Astrocyte (in vitro differentiated cells and primary cell): ENCODE data around the gene ACSM6. TPM values are rescaled to one million over a fixed set of nuclear protein-coding genes. Genes with fewer than 3 reads are reported as not detected.
"Not testable (repeated sequence)": the region's sequence is repeated elsewhere in the genome, so short reads cannot be mapped to it uniquely, and the experiment has no call there.

Experiments used
- DNase-seq: peaks from one replicate; pipeline ENCODE4 v3.0.0-alpha.2; 2010; ENCODE audit warnings: low read depth
- FAIRE-seq: peaks from 2 replicates; lab custom pipeline; 2011; peaks lifted over from hg19 to GRCh38; lab: Jason Lieb, UNC
- H2AFZ ChIP-seq: 2 replicates; pipeline ENCODE4 v1.6.0; 2012; ENCODE audit warnings: low read depth, low read length, inconsistent platforms
- H3K27ac ChIP-seq: 2 replicates; pipeline ENCODE4 v1.5.1; 2011; ENCODE audit warnings: low read depth, low read length, inconsistent platforms
- H3K27me3 ChIP-seq: 2 replicates; pipeline ENCODE4 v1.6.0; 2011; ENCODE audit warnings: low read length, inconsistent platforms; ENCODE audit not compliant: insufficient read depth
- H3K36me3 ChIP-seq: 2 replicates; pipeline ENCODE4 v1.5.1; 2011; ENCODE audit warnings: low read length, inconsistent platforms; ENCODE audit not compliant: insufficient read depth
- H3K4me1 ChIP-seq: 2 replicates; pipeline ENCODE4 v1.5.1; 2011; ENCODE audit warnings: low read length, inconsistent platforms; ENCODE audit not compliant: insufficient read depth
- H3K4me2 ChIP-seq: 2 replicates; pipeline ENCODE4 v1.6.0; 2012; ENCODE audit warnings: low read length, inconsistent platforms
- H3K4me3 ChIP-seq: 2 replicates; pipeline ENCODE4 v1.5.1; 2011; ENCODE audit warnings: low read depth, mild to moderate bottlenecking, low read length, inconsistent platforms; ENCODE audit not compliant: insufficient read depth
- H3K79me2 ChIP-seq: 2 replicates; pipeline ENCODE4 v1.6.0; 2012; ENCODE audit warnings: mild to moderate bottlenecking, low read length, inconsistent platforms; ENCODE audit not compliant: insufficient read depth
- H3K9ac ChIP-seq: 2 replicates; pipeline ENCODE4 v1.6.0; 2012; ENCODE audit warnings: mild to moderate bottlenecking, low read length, inconsistent platforms
- H3K9me3 ChIP-seq: 2 replicates; pipeline ENCODE4 v1.5.1; 2012; ENCODE audit warnings: low read depth, mild to moderate bottlenecking, low read length, inconsistent platforms; ENCODE audit not compliant: insufficient read depth
- H4K20me1 ChIP-seq: 2 replicates; pipeline ENCODE4 v1.6.0; 2012; ENCODE audit warnings: low read length, inconsistent platforms; ENCODE audit not compliant: insufficient read depth
- H3K27ac Mint-ChIP-seq: one replicate; pipeline ENCODE4 v1.8.0; 2021; ENCODE audit warnings: mild to moderate bottlenecking, mixed read lengths; ENCODE audit not compliant: unreplicated experiment
- H3K27me3 Mint-ChIP-seq: one replicate; pipeline ENCODE4 v1.8.0; 2021; ENCODE audit warnings: low read depth, mixed read lengths; ENCODE audit not compliant: unreplicated experiment
- H3K36me3 Mint-ChIP-seq: one replicate; pipeline ENCODE4 v1.8.0; 2021; ENCODE audit warnings: low read depth, mixed read lengths; ENCODE audit not compliant: unreplicated experiment
- H3K4me1 Mint-ChIP-seq: one replicate; pipeline ENCODE4 v1.8.0; 2021; ENCODE audit warnings: low read depth, mixed read lengths; ENCODE audit not compliant: unreplicated experiment
- H3K4me3 Mint-ChIP-seq: one replicate; pipeline ENCODE4 v1.8.0; 2021; ENCODE audit warnings: mild to moderate bottlenecking, moderate library complexity, mixed read lengths; ENCODE audit not compliant: unreplicated experiment
- H3K9me3 Mint-ChIP-seq: one replicate; pipeline ENCODE4 v1.8.0; 2021; ENCODE audit warnings: mild to moderate bottlenecking, mixed read lengths; ENCODE audit not compliant: unreplicated experiment
- CTCF ChIP-seq: IDR thresholded peaks from 2 replicates; pipeline ENCODE4 v1.5.1; 2011; ENCODE audit warnings: low read depth, mild to moderate bottlenecking, inconsistent platforms, low read length, moderate library complexity; ENCODE audit not compliant: insufficient read depth
- EZH2 ChIP-seq: IDR thresholded peaks from 2 replicates; pipeline ENCODE4 v1.6.1; 2012; ENCODE audit warnings: mild to moderate bottlenecking, low read length, inconsistent platforms; ENCODE audit not compliant: insufficient read depth
- total RNA-seq: library from RNA; stranded (reverse); gene quantifications from 2 replicates; pipeline ENCODE4 v1.2.1, GENCODE V29; 2021

ACSM6 gene
- total RNA-seq, 1 donor from 2014 or later, result not detected

GRCh38 chr10:95201736-95202135 is 7.7 kb downstream of the ACSM6 start:
- Histone ChIP-seq H3K27me3 (no peaks in the 10 kb centered on the region), H3K4me2 (no peak overlapping the region), H3K4me3 (no peak overlapping the region), H3K9me3 (no peaks in the 10 kb centered on the region), H4K20me1 (no peaks in the 10 kb centered on the region), H2AFZ (no peak overlapping the region), H3K36me3 (no peaks in the 10 kb centered on the region), H3K9ac (no peak overlapping the region), H3K4me1 (no peaks in the 10 kb centered on the region), H3K79me2 (no peaks in the 10 kb centered on the region), H3K27ac (no peak overlapping the region)
- Mint-ChIP-seq H3K4me1 (peaks cover 3% of the 10 kb centered on the region), H3K9me3 (peaks cover 3% of the 10 kb centered on the region), H3K27me3 (no peaks in the 10 kb centered on the region), H3K36me3 (peaks cover 5% of the 10 kb centered on the region), H3K4me3 (no peak overlapping the region), H3K27ac (no peak overlapping the region)
- FAIRE-seq, result no peak
- peak; percentile 38 for DNase-seq
- TF ChIP-seq CTCF, result peak; percentile 34
- no peak for TF ChIP-seq EZH2

- not testable (repeated sequence) for H3K4me1 Mint-ChIP-seq, H3K36me3 Mint-ChIP-seq
Measured at GRCh38 chr10:95202865-95203264, 8.8 kb downstream of the ACSM6 start.

GRCh38 chr10:95208702-95209391 is 14.8 kb downstream of the ACSM6 start:
- Mint-ChIP-seq H3K36me3 (peaks cover 2% of the 10 kb centered on the region), H3K27me3 (no peaks in the 10 kb centered on the region), H3K9me3 (no peaks in the 10 kb centered on the region), H3K4me1 (peaks cover 8% of the 10 kb centered on the region), H3K27ac (no peak overlapping the region), H3K4me3 (no peak overlapping the region)
- H2AFZ ChIP-seq, result no peak overlapping the region
- no peaks in the 10 kb centered on the region for H3K79me2 ChIP-seq
- H3K4me1 ChIP-seq, result no peaks in the 10 kb centered on the region
- H3K36me3 ChIP-seq, result no peaks in the 10 kb centered on the region
- no peaks in the 10 kb centered on the region for H3K27me3 ChIP-seq
- TF ChIP-seq EZH2, result no peak
- TF ChIP-seq CTCF, result peak; percentile 40
- no peak overlapping the region for H3K9ac ChIP-seq
- no peak overlapping the region for H3K4me3 ChIP-seq
- no peaks in the 10 kb centered on the region for H3K9me3 ChIP-seq
- H3K27ac ChIP-seq, result no peak overlapping the region
- H3K4me2 ChIP-seq, result no peak overlapping the region
- no peaks in the 10 kb centered on the region for H4K20me1 ChIP-seq
- DNase-seq (no peak), FAIRE-seq (no peak)

More at GRCh38 chr10:95202865-95203264, 8.8 kb downstream of the ACSM6 start:
- not testable (repeated sequence) for FAIRE-seq, H3K9me3 ChIP-seq, H3K79me2 ChIP-seq, H3K27me3 Mint-ChIP-seq, DNase-seq, H3K4me3 ChIP-seq, H3K27ac ChIP-seq, H2AFZ ChIP-seq, H3K27me3 ChIP-seq, H3K4me3 Mint-ChIP-seq, H3K9ac ChIP-seq, H3K27ac Mint-ChIP-seq, H4K20me1 ChIP-seq, H3K4me1 ChIP-seq, H3K36me3 ChIP-seq, H3K9me3 Mint-ChIP-seq, H3K4me2 ChIP-seq
